T-helper 17 cell (primary cell): Measurements from ENCODE around the gene ARRB2. TPM values are rescaled to one million over a fixed set of nuclear protein-coding genes. Genes with fewer than 3 reads are reported as not detected.
A peak's percentile ranks its signal among the peaks of the same experiment; 100 is the strongest.

Experiments used
- ATAC-seq: fragments of 150-1000 bp; cut with Tn5 transposase; 2 replicates; pipeline ENCODE4 v1.10.0; 2021; ENCODE audit warnings: mild to moderate bottlenecking, moderate library complexity
- DNase-seq, 3 donors: peaks; one replicate each; pipeline versions ENCODE4 v3.0.0 to v3.0.0-alpha.2; 2020 to 2021
- H3K9me3 ChIP-seq: one replicate; pipeline ENCODE4 v1.7.0; 2013; ENCODE audit warnings: low read length, mild to moderate bottlenecking; ENCODE audit not compliant: control insufficient read depth, poor library complexity, severe bottlenecking
- H3K27ac Mint-ChIP-seq: one replicate; pipeline ENCODE4 v1.8.0; 2022; ENCODE audit warnings: mild to moderate bottlenecking, moderate library complexity, mixed read lengths
- H3K27me3 Mint-ChIP-seq: one replicate; pipeline ENCODE4 v1.8.0; 2022; ENCODE audit warnings: mixed read lengths
- H3K36me3 Mint-ChIP-seq: one replicate; pipeline ENCODE4 v1.8.0; 2022; ENCODE audit warnings: low read depth, mixed read lengths
- H3K4me1 Mint-ChIP-seq: one replicate; pipeline ENCODE4 v1.8.0; 2022; ENCODE audit warnings: mild to moderate bottlenecking, mixed read lengths
- H3K4me3 Mint-ChIP-seq: one replicate; pipeline ENCODE4 v1.8.0; 2022; ENCODE audit warnings: mild to moderate bottlenecking, moderate library complexity, mixed read lengths
- total RNA-seq, 4 donors: library from RNA in 2 of 4; stranded (reverse) in 2 of 4; gene quantifications; one replicate each; pipeline ENCODE4 v1.2.3 and lab custom pipeline; 2022 to 2026

ARRB2 gene
- total RNA-seq (100 to 1,000 TPM; 220 to 255 TPM), total RNA-seq (lab: John Stamatoyannopoulos, UW) (105 to 156 reads per million in 2 donors)

GRCh38 chr17:4709794-4710692 lies at the start of gene ARRB2:
Gene ARRB2, plus strand, starts transcription at chr17:4710632. Its CDS starts 90 bp downstream, at chr17:4710722.
- peak within 1 kb of the TSS; percentile 86 for H3K27ac Mint-ChIP-seq
- peaks cover 2% of the 10 kb centered on the region for H3K36me3 Mint-ChIP-seq
- ATAC-seq, result peak; percentile 84
- DNase-seq, result peak; percentile 97 to 100 (median 99)
- no peaks in the 10 kb centered on the region for H3K27me3 Mint-ChIP-seq
- H3K4me1 Mint-ChIP-seq, result peaks cover 31% of the 10 kb centered on the region
- H3K4me3 Mint-ChIP-seq, result peak within 1 kb of the TSS; percentile 91
- no peaks in the 10 kb centered on the region for H3K9me3 ChIP-seq

DNA sequence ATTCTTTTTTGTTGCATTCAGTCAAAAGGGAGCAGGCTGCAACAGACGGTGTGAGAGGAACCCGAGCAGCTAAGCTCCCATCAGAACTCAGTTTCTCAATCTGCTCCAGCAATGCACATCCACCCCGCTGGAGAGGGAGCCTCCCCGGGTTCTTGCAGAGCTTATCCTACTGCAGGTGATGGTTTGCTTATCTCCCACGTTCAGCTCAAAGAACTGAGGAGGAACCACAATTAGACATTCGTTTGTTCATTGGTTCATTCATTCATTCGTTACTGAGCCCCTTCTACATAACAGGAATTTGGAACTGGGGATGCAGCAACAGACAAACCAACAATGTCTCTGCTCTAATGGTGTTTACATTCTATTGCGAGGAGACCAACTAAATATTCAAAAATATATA lies 46.7 kb upstream of the ARRB2 start:
- H3K9me3 ChIP-seq, result no peaks in the 10 kb centered on the region
- Mint-ChIP-seq H3K27ac (no peak overlapping the region), H3K27me3 (peaks cover 11% of the 10 kb centered on the region), H3K4me1 (peaks cover 15% of the 10 kb centered on the region), H3K4me3 (no peak overlapping the region), H3K36me3 (peaks cover 3% of the 10 kb centered on the region)
- ATAC-seq (no peak), DNase-seq (no peak)

GRCh38 chr17:4664230-4664629 lies 46.2 kb upstream of the ARRB2 start:
- Mint-ChIP-seq H3K27me3 (peaks cover 7% of the 10 kb centered on the region), H3K4me1 (peaks cover 14% of the 10 kb centered on the region), H3K4me3 (no peak overlapping the region), H3K36me3 (peaks cover 2% of the 10 kb centered on the region), H3K27ac (no peak overlapping the region)
- no peak for DNase-seq
- ATAC-seq, result no peak
- H3K9me3 ChIP-seq, result no peaks in the 10 kb centered on the region

DNA sequence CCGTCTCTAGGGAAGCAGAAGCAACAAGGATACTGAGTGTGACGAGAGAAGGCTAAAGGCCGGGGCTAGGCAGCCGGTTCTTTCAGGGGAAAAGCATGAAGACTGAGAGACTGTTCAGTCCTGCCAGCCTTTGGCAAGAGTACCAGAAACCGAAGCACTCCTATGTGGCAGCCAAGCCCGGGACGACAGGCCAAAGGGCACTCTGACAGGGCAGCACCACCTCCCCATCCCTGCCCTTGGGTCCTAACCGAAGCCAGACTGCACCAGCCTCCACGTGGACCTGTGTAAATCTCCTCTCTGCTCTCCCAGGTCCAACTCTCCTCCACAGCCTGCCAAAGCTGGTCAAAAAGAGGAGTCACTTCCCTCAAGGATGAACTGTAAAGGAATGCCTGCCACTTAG lies 45.4 kb upstream of the ARRB2 start:
- Mint-ChIP-seq H3K4me3 (no peak overlapping the region), H3K36me3 (peaks cover 2% of the 10 kb centered on the region), H3K4me1 (peaks cover 11% of the 10 kb centered on the region), H3K27me3 (peaks cover 7% of the 10 kb centered on the region), H3K27ac (no peak overlapping the region)
- ATAC-seq (no peak), DNase-seq (no peak)
- no peaks in the 10 kb centered on the region for H3K9me3 ChIP-seq

GRCh38 chr17:4666296-4666695 lies 44.1 kb upstream of the ARRB2 start:
- H3K27me3 Mint-ChIP-seq, result peaks cover 7% of the 10 kb centered on the region
- H3K4me3 Mint-ChIP-seq, result no peak overlapping the region
- ATAC-seq (no peak), DNase-seq (no peak)
- peaks cover 5% of the 10 kb centered on the region for H3K36me3 Mint-ChIP-seq
- peaks cover 14% of the 10 kb centered on the region for H3K4me1 Mint-ChIP-seq
- no peaks in the 10 kb centered on the region for H3K9me3 ChIP-seq
- H3K27ac Mint-ChIP-seq, result no peak overlapping the region

DNA sequence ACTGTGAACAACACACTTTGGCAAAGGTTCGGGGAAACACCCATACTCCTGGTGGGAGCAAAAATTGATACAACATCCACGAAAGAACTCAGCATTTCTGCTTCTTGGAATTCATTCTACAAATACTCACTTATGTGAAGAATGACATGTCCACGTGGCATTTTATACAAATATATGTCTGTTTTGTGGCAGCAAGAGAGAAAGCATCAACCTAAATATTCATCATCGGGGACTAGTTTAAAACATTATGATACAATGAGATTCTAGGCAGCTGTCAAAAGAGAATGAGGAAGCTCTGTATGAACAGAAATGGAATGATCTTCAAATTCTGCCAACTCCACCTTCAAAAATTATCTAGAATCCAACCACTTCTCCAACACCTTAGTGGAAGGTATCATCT lies 43.3 kb upstream of the ARRB2 start:
- Mint-ChIP-seq H3K36me3 (peaks cover 8% of the 10 kb centered on the region), H3K27me3 (peaks cover 5% of the 10 kb centered on the region), H3K4me3 (no peak overlapping the region), H3K27ac (no peak overlapping the region), H3K4me1 (peaks cover 13% of the 10 kb centered on the region)
- no peaks in the 10 kb centered on the region for H3K9me3 ChIP-seq
- DNase-seq (no peak), ATAC-seq (no peak)

GRCh38 chr17:4672055-4672630 lies 38.3 kb upstream of the ARRB2 start:
- DNase-seq, result no peak
- Mint-ChIP-seq H3K4me3 (no peak overlapping the region), H3K4me1 (peaks cover 3% of the 10 kb centered on the region), H3K27me3 (no peaks in the 10 kb centered on the region), H3K36me3 (peaks cover 14% of the 10 kb centered on the region), H3K27ac (no peak overlapping the region)
- ATAC-seq, result no peak
- H3K9me3 ChIP-seq, result no peaks in the 10 kb centered on the region

GRCh38 chr17:4672751-4673150 lies 37.7 kb upstream of the ARRB2 start:
- DNase-seq, result no peak
- H3K27me3 Mint-ChIP-seq, result no peaks in the 10 kb centered on the region
- peaks cover 3% of the 10 kb centered on the region for H3K4me1 Mint-ChIP-seq
- no peaks in the 10 kb centered on the region for H3K9me3 ChIP-seq
- H3K27ac Mint-ChIP-seq, result no peak overlapping the region
- peaks cover 14% of the 10 kb centered on the region for H3K36me3 Mint-ChIP-seq
- H3K4me3 Mint-ChIP-seq, result no peak overlapping the region
- no peak for ATAC-seq

GRCh38 chr17:4673169-4673568 lies 37.3 kb upstream of the ARRB2 start:
- Mint-ChIP-seq H3K27ac (no peak overlapping the region), H3K4me3 (no peak overlapping the region), H3K4me1 (peaks cover 3% of the 10 kb centered on the region), H3K27me3 (no peaks in the 10 kb centered on the region), H3K36me3 (peaks cover 14% of the 10 kb centered on the region)
- H3K9me3 ChIP-seq, result no peaks in the 10 kb centered on the region
- DNase-seq (no peak), ATAC-seq (no peak)

- no peak overlapping the region for H3K4me3 Mint-ChIP-seq
- H3K27me3 Mint-ChIP-seq, result no peaks in the 10 kb centered on the region
- peaks cover 3% of the 10 kb centered on the region for H3K4me1 Mint-ChIP-seq
- peak overlapping the region; percentile 6 for H3K27ac Mint-ChIP-seq
- no peak for DNase-seq
- peaks cover 14% of the 10 kb centered on the region for H3K36me3 Mint-ChIP-seq
- no peaks in the 10 kb centered on the region for H3K9me3 ChIP-seq
- no peak for ATAC-seq
These were observed 36.3 kb upstream of the ARRB2 start for GRCh38 chr17:4673986-4674684.

- H3K9me3 ChIP-seq, result no peaks in the 10 kb centered on the region
- DNase-seq (no peak), ATAC-seq (no peak)
- peak overlapping the region; percentile 6 for H3K27ac Mint-ChIP-seq
- no peak overlapping the region for H3K4me3 Mint-ChIP-seq
- H3K4me1 Mint-ChIP-seq, result peaks cover 3% of the 10 kb centered on the region
- H3K36me3 Mint-ChIP-seq, result peaks cover 14% of the 10 kb centered on the region
- H3K27me3 Mint-ChIP-seq, result no peaks in the 10 kb centered on the region
These were observed 35.8 kb upstream of the ARRB2 start for GRCh38 chr17:4674685-4674998.

GRCh38 chr17:4675791-4676190 lies 34.6 kb upstream of the ARRB2 start:
- H3K27me3 Mint-ChIP-seq, result no peaks in the 10 kb centered on the region
- H3K4me1 Mint-ChIP-seq, result peaks cover 3% of the 10 kb centered on the region
- H3K9me3 ChIP-seq, result no peaks in the 10 kb centered on the region
- no peak overlapping the region for H3K27ac Mint-ChIP-seq
- no peak for ATAC-seq
- H3K4me3 Mint-ChIP-seq, result no peak overlapping the region
- H3K36me3 Mint-ChIP-seq, result peaks cover 14% of the 10 kb centered on the region
- DNase-seq, result no peak

GRCh38 chr17:4676791-4677190 lies 33.6 kb upstream of the ARRB2 start:
- no peak for ATAC-seq
- no peak for DNase-seq
- Mint-ChIP-seq H3K27me3 (no peaks in the 10 kb centered on the region), H3K4me1 (no peaks in the 10 kb centered on the region), H3K27ac (no peak overlapping the region), H3K36me3 (peaks cover 11% of the 10 kb centered on the region), H3K4me3 (no peak overlapping the region)
- H3K9me3 ChIP-seq, result no peaks in the 10 kb centered on the region
